IPS-18a (cell line): ENCODE data around the gene DNM3.

ENCODE experiments used
- H3K27ac ChIP-seq: one replicate; pipeline ENCODE4 v1.5.1; 2013; ENCODE audit warnings: low read length
- H3K27me3 ChIP-seq: one replicate; pipeline ENCODE4 v1.6.1; 2013; ENCODE audit warnings: mild to moderate bottlenecking, low read length; ENCODE audit not compliant: control insufficient read depth, insufficient read depth
- H3K36me3 ChIP-seq: one replicate; pipeline ENCODE4 v1.6.1; 2013; ENCODE audit warnings: low read depth, low read length; ENCODE audit not compliant: control insufficient read depth
- H3K4me1 ChIP-seq: one replicate; pipeline ENCODE4 v1.6.1; 2013; ENCODE audit warnings: low read depth, low read length; ENCODE audit not compliant: control insufficient read depth
- H3K4me3 ChIP-seq: one replicate; pipeline ENCODE4 v1.5.1; 2013; ENCODE audit warnings: low read length
- H3K9ac ChIP-seq: one replicate; pipeline ENCODE4 v1.6.1; 2013; ENCODE audit warnings: mild to moderate bottlenecking, low read length, moderate library complexity
- H3K9me3 ChIP-seq: one replicate; pipeline ENCODE4 v1.6.1; 2013; ENCODE audit warnings: low read depth, low read length; ENCODE audit not compliant: control insufficient read depth

The DNM3 gene

DNA sequence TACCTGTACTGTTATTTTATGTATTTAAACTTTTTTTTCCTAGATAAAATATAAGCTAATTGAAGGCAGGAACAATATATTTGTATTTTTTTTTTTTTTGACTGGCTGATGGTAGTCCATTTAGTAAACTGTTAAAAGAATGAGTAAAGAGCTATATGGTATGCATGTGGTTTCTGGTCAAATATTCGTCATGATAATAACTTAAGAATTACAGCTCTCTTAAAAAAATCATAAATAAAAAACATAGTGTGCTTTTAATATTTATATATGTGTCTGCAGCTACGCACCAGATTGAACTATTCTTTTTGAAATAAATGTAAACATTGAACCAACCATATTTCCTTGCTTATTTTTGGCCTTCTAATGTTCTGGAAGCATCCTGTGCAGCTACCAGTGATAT lies 306.9 kb downstream of the DNM3 start:
- no peaks in the 10 kb centered on the region for H3K36me3 ChIP-seq
- no peak overlapping the region for H3K27ac ChIP-seq

DNA sequence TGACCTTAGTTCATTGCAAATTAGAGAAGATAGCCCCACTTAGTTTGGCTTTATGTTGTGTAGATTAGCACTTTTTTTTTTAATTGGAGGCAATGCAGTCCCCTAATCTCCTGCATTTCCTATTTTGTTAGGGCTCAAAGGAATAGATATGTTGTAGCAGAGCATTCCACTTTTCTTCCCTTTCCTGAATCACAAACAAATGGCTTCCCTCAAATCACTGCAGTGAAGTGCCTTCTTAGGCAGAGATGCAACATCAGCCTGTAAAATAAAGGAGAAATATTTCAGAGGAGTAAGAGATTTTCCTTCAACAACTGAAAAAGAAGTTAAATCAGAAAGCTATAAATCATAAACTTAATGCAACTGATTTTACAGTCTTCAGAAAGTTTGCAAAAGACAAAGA lies 307.4 kb downstream of the DNM3 start:
- Histone ChIP-seq H3K4me1 (peaks cover 7% of the 10 kb centered on the region), H3K27me3 (no peaks in the 10 kb centered on the region), H3K4me3 (no peak overlapping the region), H3K27ac (no peak overlapping the region), H3K9ac (no peak overlapping the region), H3K9me3 (no peaks in the 10 kb centered on the region), H3K36me3 (no peaks in the 10 kb centered on the region)

More for the DNA sequence above, 306.9 kb downstream of the DNM3 start:
- H3K9ac ChIP-seq: no peak overlapping the region
- no peaks in the 10 kb centered on the region for H3K27me3 ChIP-seq
- peaks cover 12% of the 10 kb centered on the region for H3K4me1 ChIP-seq
- H3K4me3 ChIP-seq: no peak overlapping the region
- H3K9me3 ChIP-seq: no peaks in the 10 kb centered on the region

DNA sequence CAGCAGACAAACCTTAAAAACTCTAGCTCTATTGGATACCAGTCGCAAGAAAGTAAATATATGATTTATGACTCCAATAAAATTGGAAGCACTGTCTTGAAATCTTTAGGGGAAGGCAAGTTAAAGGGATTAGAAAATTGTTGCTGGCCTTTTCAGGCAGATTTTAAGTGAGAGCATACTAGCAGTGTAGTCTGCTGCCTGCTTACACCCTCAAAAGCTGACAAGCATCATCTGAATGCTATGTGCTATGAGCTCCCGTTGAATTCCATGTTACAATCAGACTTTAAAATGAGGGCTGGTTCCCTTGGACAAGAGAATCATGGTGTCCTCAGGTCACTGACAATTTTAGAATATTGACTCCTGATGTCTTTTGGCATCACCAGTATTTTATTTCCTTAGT lies 308.0 kb downstream of the DNM3 start:
- no peak overlapping the region for H3K27ac ChIP-seq
- H3K4me1 ChIP-seq: peaks cover 6% of the 10 kb centered on the region
- H3K27me3 ChIP-seq: no peaks in the 10 kb centered on the region
- H3K9ac ChIP-seq: no peak overlapping the region
- H3K9me3 ChIP-seq: no peaks in the 10 kb centered on the region
- no peak overlapping the region for H3K4me3 ChIP-seq
- no peaks in the 10 kb centered on the region for H3K36me3 ChIP-seq

DNA sequence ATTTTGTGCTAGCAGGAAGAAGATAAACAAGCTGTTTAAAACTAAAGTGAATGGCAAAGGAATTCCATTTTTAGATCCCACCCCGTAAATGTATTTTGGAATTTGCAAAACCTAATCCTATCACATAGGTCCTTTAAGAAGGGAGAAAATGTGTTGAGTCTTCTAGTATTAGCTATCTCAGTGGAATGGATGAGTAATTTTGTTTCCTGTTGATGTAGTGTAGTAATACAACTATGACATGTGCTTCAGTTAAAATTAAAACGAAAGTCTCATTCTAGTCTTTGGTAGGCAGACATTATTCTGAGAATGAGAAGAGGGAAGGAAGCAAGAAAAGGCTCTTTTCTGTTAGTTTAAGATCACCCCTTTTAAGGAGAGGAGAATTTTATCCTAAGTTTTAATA lies 313.3 kb downstream of the DNM3 start:
- no peak overlapping the region for H3K4me3 ChIP-seq
- no peaks in the 10 kb centered on the region for H3K4me1 ChIP-seq
- no peak overlapping the region for H3K27ac ChIP-seq
- H3K9ac ChIP-seq: no peak overlapping the region
- no peaks in the 10 kb centered on the region for H3K9me3 ChIP-seq
- H3K36me3 ChIP-seq: no peaks in the 10 kb centered on the region
- no peaks in the 10 kb centered on the region for H3K27me3 ChIP-seq

DNA sequence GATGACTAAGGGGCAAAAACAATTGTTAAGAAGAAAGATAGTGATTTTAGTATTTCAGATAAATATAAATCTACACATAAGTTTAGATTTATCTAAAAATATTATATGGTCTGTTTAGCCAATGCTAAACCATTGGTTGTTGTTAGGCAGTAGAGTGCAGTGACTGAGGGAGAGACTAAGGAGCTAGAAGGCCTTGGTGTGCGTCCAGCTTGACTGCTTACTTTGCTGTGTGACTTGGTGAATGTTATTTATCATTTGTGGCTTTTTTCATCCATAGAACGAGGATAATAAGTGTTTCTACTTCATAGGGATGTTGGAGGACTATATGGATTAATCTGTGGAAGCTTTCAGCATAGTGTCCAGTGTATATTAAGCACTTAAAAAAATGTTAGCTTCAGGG lies 314.5 kb downstream of the DNM3 start:
- no peaks in the 10 kb centered on the region for H3K4me1 ChIP-seq
- no peaks in the 10 kb centered on the region for H3K9me3 ChIP-seq
- H3K36me3 ChIP-seq: no peaks in the 10 kb centered on the region
- no peaks in the 10 kb centered on the region for H3K27me3 ChIP-seq
- H3K27ac ChIP-seq: no peak overlapping the region
- no peak overlapping the region for H3K9ac ChIP-seq
- no peak overlapping the region for H3K4me3 ChIP-seq

DNA sequence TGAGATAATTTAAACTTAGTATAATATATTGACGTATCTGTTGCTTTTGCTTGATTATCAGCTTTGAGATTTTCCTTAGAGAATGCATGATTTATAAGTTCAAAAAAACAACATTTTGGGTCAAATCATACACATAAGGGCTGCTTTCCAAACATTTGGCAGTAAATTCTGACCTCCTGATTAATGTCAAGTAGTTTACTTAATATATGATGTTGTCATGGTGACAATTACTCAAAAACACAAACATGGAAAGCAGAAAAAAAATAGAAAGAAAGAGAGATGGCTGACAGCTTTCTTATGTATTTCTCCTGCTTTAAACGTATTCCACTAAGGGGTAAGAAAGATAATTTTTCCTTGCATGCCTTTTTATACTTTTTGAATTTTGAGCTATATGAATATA lies 320.9 kb downstream of the DNM3 start:
- Histone ChIP-seq H3K9ac (no peak overlapping the region), H3K4me1 (no peaks in the 10 kb centered on the region), H3K4me3 (no peak overlapping the region), H3K27me3 (no peaks in the 10 kb centered on the region), H3K36me3 (no peaks in the 10 kb centered on the region), H3K9me3 (no peaks in the 10 kb centered on the region), H3K27ac (no peak overlapping the region)

DNA sequence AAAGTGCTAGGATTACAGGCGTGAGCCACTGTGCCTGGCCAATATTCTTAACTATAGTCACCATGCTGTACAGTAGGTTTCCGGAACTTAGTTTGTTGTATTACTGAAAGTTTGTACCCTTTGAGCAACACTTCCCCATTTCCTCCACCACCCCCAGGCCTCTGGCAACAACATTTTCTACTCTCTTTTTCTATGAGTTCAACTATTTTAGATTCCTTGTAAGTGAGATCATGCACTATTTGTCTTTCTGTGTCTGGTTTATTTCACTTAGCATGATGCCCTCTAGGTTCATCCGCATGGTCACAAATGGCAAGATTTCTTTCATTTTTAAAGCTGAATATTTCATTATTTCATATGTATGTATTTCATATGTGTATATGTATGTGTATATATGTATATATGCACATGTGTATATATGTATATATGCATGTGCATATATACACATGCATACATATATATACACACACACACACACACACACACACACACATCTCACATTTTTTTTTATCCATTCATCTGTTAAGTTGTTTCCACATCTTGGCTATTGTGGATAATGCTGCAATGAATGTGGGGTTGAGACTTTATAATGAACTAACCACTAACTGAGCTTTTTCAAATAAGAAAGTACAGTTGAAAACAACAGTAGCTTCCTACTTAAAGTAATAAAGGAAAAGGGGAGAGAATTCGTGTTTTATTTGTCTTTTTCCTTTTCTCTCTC lies 322.4 kb downstream of the DNM3 start:
- no peaks in the 10 kb centered on the region for H3K9me3 ChIP-seq
- H3K4me3 ChIP-seq: no peak overlapping the region
- H3K27ac ChIP-seq: no peak overlapping the region
- H3K27me3 ChIP-seq: no peaks in the 10 kb centered on the region
- no peaks in the 10 kb centered on the region for H3K4me1 ChIP-seq
- H3K36me3 ChIP-seq: no peaks in the 10 kb centered on the region
- no peak overlapping the region for H3K9ac ChIP-seq

DNA sequence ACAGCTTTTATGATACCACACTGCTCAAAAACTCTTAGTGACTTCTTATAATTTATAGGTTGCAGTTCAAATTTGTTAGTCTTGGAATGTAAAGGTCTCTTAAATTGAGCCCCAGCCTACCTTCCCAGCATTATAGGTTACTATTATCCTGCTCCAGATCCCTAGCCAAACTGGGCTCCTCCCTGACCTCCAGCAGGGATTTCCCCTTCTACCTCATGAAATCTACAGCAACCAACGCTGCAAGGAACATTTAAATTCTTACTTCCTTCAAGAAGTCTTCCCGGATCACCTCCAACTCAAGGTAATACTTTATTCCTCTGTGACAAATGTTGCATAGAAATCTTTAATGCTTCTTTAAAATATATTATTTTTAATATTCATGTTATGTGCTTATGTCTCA lies 324.1 kb downstream of the DNM3 start:
- no peak overlapping the region for H3K9ac ChIP-seq
- no peaks in the 10 kb centered on the region for H3K36me3 ChIP-seq
- no peaks in the 10 kb centered on the region for H3K9me3 ChIP-seq
- no peak overlapping the region for H3K4me3 ChIP-seq
- no peak overlapping the region for H3K27ac ChIP-seq
- no peaks in the 10 kb centered on the region for H3K27me3 ChIP-seq
- no peaks in the 10 kb centered on the region for H3K4me1 ChIP-seq

DNA sequence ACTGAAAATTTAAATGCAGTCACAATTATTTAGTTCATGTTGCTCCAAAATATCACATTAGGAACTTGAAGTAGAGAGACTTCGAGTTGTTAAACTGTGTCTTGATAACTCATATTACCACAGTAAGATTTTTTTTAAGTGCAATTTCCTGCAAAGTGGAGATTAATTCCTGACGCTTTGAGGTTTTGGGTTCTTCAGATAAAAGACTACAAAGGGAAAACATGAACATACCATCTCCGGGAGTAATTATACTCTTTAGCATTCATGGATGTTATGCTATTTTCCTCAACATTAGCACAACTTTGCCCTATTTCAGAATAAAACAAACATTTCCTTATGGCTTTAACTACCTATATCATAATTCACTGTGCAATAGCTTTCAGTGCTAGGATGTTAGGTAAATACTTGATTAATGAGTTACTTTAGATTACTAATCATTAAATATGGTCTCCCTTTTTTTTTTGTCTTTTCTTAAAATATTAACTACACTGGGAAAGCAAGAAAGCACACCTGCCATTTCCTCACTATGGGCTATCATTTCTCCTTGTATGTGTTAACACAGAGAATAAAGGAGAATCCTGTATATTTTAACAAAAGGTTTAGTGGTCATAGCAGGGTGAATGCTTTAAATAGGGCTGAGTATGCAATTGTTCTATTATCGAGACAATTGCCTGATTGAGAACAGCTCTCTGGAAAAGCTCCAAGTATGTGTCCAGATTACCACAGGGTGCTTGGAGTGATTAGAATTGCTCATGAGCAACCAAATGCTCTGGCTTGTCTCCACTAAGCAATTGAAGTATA lies 326.7 kb downstream of the DNM3 start:
- H3K4me3 ChIP-seq: no peak overlapping the region
- no peaks in the 10 kb centered on the region for H3K27me3 ChIP-seq
- H3K36me3 ChIP-seq: no peaks in the 10 kb centered on the region
- no peaks in the 10 kb centered on the region for H3K9me3 ChIP-seq
- no peak overlapping the region for H3K9ac ChIP-seq
- no peak overlapping the region for H3K27ac ChIP-seq
- no peaks in the 10 kb centered on the region for H3K4me1 ChIP-seq

DNA sequence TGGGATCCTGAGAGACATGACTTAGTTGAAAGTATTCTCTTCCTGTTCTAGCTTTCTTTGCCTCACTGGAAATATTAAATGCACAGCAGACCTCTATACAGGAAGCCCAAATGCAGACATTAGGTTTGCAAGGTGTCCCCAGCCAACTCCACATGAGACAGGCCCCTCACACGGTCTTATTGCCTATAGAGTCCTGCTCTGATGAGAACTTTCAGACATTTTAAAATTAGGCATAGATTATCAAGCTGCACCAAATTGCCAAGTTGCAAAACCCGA lies 327.2 kb downstream of the DNM3 start:
- Histone ChIP-seq H3K9ac (no peak overlapping the region), H3K27me3 (no peaks in the 10 kb centered on the region), H3K27ac (no peak overlapping the region), H3K4me1 (no peaks in the 10 kb centered on the region), H3K4me3 (no peak overlapping the region), H3K9me3 (no peaks in the 10 kb centered on the region), H3K36me3 (no peaks in the 10 kb centered on the region)

DNA sequence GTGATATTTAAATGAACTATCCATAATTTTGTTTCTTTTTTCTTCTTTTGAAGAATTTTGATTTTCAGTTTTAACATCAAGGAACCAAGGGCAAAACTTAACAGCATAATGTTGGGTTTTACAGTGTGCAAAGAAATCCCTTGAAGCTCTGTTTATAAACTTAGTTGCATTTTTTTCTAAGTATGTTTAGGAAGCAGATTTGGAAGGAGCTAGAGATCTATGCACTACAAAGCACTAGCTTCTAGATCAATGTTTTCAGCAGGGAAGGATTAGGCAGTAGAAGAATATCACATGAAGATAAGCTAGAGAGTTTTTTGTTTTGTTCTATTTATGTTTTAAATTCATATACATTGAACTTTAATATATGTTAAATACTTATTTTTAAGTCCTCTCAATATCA lies 328.5 kb downstream of the DNM3 start:
- no peaks in the 10 kb centered on the region for H3K36me3 ChIP-seq
- no peak overlapping the region for H3K27ac ChIP-seq

DNA sequence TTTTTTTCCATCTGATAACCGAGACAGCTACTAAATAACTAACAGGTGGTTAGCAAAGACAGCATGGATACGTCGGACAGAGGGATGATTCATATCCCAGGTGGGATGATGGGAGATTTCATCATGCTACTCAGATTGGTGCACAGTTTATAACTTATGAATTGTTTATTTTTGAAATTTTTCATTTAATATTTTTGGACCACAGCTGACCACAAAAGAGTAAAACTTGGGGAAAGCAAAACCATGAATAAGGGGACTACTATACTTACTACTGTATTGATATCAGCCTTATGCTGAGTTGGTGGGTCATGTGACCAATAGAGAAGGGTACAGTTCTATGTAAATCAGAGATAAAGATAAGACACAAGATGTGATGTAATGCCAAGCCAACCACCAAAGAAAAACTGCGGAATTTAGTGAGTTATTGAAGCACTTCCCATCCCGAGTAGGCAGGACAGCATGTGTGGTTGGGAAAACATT lies 331.1 kb downstream of the DNM3 start:
- Histone ChIP-seq H3K4me1 (no peaks in the 10 kb centered on the region), H3K9me3 (no peaks in the 10 kb centered on the region), H3K27me3 (no peaks in the 10 kb centered on the region), H3K4me3 (no peak overlapping the region), H3K36me3 (no peaks in the 10 kb centered on the region), H3K9ac (no peak overlapping the region), H3K27ac (no peak overlapping the region)

More for the DNA sequence above, 328.5 kb downstream of the DNM3 start:
- Histone ChIP-seq H3K9ac (no peak overlapping the region), H3K27me3 (no peaks in the 10 kb centered on the region), H3K4me3 (no peak overlapping the region), H3K4me1 (no peaks in the 10 kb centered on the region), H3K9me3 (no peaks in the 10 kb centered on the region)
